Hematopoietic multipotent progenitor cell treated with erythropoietin and hydrocortisone succinate and interleukin-3 and kit ligand, for 15 days (in vitro differentiated cells): Measurements from ENCODE around the gene TEX51.

ENCODE experiments used
- DNase-seq: peaks from one replicate; pipeline ENCODE4 v3.0.0-alpha.2; 2015; ENCODE audit warnings: low spot score

The TEX51 gene

GRCh38 chr2:126898636-126899035 is at the start of gene TEX51:
Gene TEX51 (plus strand): TSS chr2:126898890. CDS start chr2:126898919, 29 bp downstream.
- DNase-seq = no peak

- DNase-seq = no peak
These were observed 49.6 kb upstream of the TEX51 start for GRCh38 chr2:126849054-126849453.

- DNase-seq = no peak
These were observed 49.2 kb upstream of the TEX51 start for GRCh38 chr2:126849486-126849885.

- no peak for DNase-seq
These were observed 48.6 kb upstream of the TEX51 start for GRCh38 chr2:126849991-126850535.

- DNase-seq = no peak
These were observed 47.8 kb upstream of the TEX51 start for GRCh38 chr2:126850940-126851339.

GRCh38 chr2:126851756-126852155 is 46.9 kb upstream of the TEX51 start:
- no peak for DNase-seq

GRCh38 chr2:126852361-126852760 is 46.3 kb upstream of the TEX51 start:
- DNase-seq = no peak

GRCh38 chr2:126855606-126856005 is 43.1 kb upstream of the TEX51 start:
- DNase-seq = no peak

- DNase-seq = no peak
These were observed 42.3 kb upstream of the TEX51 start for GRCh38 chr2:126856403-126856802.

- no peak for DNase-seq
These were observed 41.2 kb upstream of the TEX51 start for GRCh38 chr2:126857502-126857901.

- no peak for DNase-seq
These were observed 40.7 kb upstream of the TEX51 start for GRCh38 chr2:126858013-126858412.

GRCh38 chr2:126858436-126858835 is 40.3 kb upstream of the TEX51 start:
- DNase-seq = no peak

- no peak for DNase-seq
These were observed 39.7 kb upstream of the TEX51 start for GRCh38 chr2:126858991-126859390.

GRCh38 chr2:126859631-126860030 is 39.1 kb upstream of the TEX51 start:
- no peak for DNase-seq

- DNase-seq = no peak
These were observed 38.3 kb upstream of the TEX51 start for GRCh38 chr2:126860385-126860784.

- no peak for DNase-seq
These were observed 36.0 kb upstream of the TEX51 start for GRCh38 chr2:126862730-126863129.

- no peak for DNase-seq
These were observed 35.2 kb upstream of the TEX51 start for GRCh38 chr2:126863336-126864015.

GRCh38 chr2:126864861-126865260 is 33.8 kb upstream of the TEX51 start:
- no peak for DNase-seq

GRCh38 chr2:126866451-126866850 is 32.2 kb upstream of the TEX51 start:
- no peak for DNase-seq

GRCh38 chr2:126874961-126875360 is 23.7 kb upstream of the TEX51 start:
- no peak for DNase-seq

- no peak for DNase-seq
These were observed 22.1 kb upstream of the TEX51 start for GRCh38 chr2:126876631-126877030.

- DNase-seq = no peak
These were observed 21.6 kb upstream of the TEX51 start for GRCh38 chr2:126877041-126877440.

GRCh38 chr2:126877861-126878565 is 20.7 kb upstream of the TEX51 start:
- DNase-seq = no peak
